ENCODE data around the gene SLC25A39. TPM values are rescaled to one million over a fixed set of nuclear protein-coding genes. Genes with fewer than 3 reads are reported as not detected.
"Not testable (repeated sequence)": the region's sequence is repeated elsewhere in the genome, so short reads cannot be mapped to it uniquely, and the experiment has no call there.

SLC25A39 gene
- total and polyA plus RNA-seq, 4 donors: 59.9 to 128 (median 102) TPM

DNA sequence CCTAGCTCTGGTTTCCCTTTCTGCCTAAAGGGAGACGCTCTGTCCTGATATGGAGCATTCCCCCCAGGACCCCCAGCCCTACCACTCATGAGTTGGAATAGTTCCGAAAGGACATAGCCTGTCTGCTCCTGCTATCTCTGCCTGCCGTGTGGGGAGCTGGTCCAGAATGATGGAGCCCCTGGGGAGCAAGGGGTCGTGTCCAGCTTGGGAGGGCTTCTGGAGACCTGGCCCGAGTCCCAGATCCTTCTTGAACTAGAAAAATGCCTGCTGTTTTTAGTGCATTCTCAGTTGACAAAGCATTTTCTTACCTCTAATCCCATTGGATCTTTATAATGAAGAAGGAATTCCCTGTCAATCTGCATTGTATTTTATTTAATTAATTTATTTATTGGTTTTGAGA lies 11.3 kb upstream of the SLC25A39 start:
- Histone ChIP-seq H3K4me3 (ENCODE audit: low read depth, low read length) (no peak overlapping the region), H3K27ac (ENCODE audit: low read depth, low read length) (no peak overlapping the region), H3K27me3 (ENCODE audit: control insufficient read depth, insufficient read depth, low read length) (no peaks in the 10 kb centered on the region), H3K36me3 (ENCODE audit: control insufficient read depth, insufficient read depth, low read length) (no peaks in the 10 kb centered on the region), H3K9me3 (ENCODE audit: control insufficient read depth, insufficient read depth, low read length) (no peaks in the 10 kb centered on the region), H3K4me1 (ENCODE audit: control insufficient read depth, insufficient read depth, low read length) (peaks cover 4% of the 10 kb centered on the region)
- DNase-seq (ENCODE audit: low read depth in 4 of 6, low spot score in 6 of 6): no peak
- 24% methylated on average over 4 of the region's 5 CpGs for WGBS (ENCODE audit: insufficient coverage)

- DNase-seq (ENCODE audit: low read depth in 4 of 6, low spot score in 6 of 6): no peak
- Histone ChIP-seq H3K9me3 (ENCODE audit: control insufficient read depth, insufficient read depth, low read length) (no peaks in the 10 kb centered on the region), H3K27ac (ENCODE audit: low read depth, low read length) (no peak overlapping the region), H3K4me1 (ENCODE audit: control insufficient read depth, insufficient read depth, low read length) (peaks cover 6% of the 10 kb centered on the region), H3K36me3 (ENCODE audit: control insufficient read depth, insufficient read depth, low read length) (no peaks in the 10 kb centered on the region), H3K27me3 (ENCODE audit: control insufficient read depth, insufficient read depth, low read length) (no peaks in the 10 kb centered on the region), H3K4me3 (ENCODE audit: low read depth, low read length) (no peak overlapping the region)
- WGBS (ENCODE audit: insufficient coverage): 80% methylated on average over 2 of the region's 3 CpGs
Observed at GRCh38 chr17:44335564-44335963, 10.9 kb upstream of the SLC25A39 start.

GRCh38 chr17:44334727-44335126 lies 10.1 kb upstream of the SLC25A39 start:
- DNase-seq (ENCODE audit: low read depth in 4 of 6, low spot score in 6 of 6): no peak
- Histone ChIP-seq H3K9me3 (ENCODE audit: control insufficient read depth, insufficient read depth, low read length) (no peaks in the 10 kb centered on the region), H3K4me1 (ENCODE audit: control insufficient read depth, insufficient read depth, low read length) (peaks cover 6% of the 10 kb centered on the region), H3K27ac (ENCODE audit: low read depth, low read length) (no peak overlapping the region), H3K27me3 (ENCODE audit: control insufficient read depth, insufficient read depth, low read length) (no peaks in the 10 kb centered on the region), H3K4me3 (ENCODE audit: low read depth, low read length) (no peak overlapping the region), H3K36me3 (ENCODE audit: control insufficient read depth, insufficient read depth, low read length) (no peaks in the 10 kb centered on the region)
- 38% methylated on average over 3 of the region's 3 CpGs for WGBS (ENCODE audit: insufficient coverage)

GRCh38 chr17:44334315-44334714 lies 9.7 kb upstream of the SLC25A39 start:
- Histone ChIP-seq H3K27ac (ENCODE audit: low read depth, low read length) (no peak overlapping the region), H3K9me3 (ENCODE audit: control insufficient read depth, insufficient read depth, low read length) (no peaks in the 10 kb centered on the region), H3K4me3 (ENCODE audit: low read depth, low read length) (no peak overlapping the region), H3K4me1 (ENCODE audit: control insufficient read depth, insufficient read depth, low read length) (peaks cover 6% of the 10 kb centered on the region), H3K36me3 (ENCODE audit: control insufficient read depth, insufficient read depth, low read length) (no peaks in the 10 kb centered on the region), H3K27me3 (ENCODE audit: control insufficient read depth, insufficient read depth, low read length) (no peaks in the 10 kb centered on the region)
- no peak for DNase-seq (ENCODE audit: low read depth in 4 of 6, low spot score in 6 of 6)
- WGBS (ENCODE audit: insufficient coverage): 80% methylated on average over 1 of the region's 2 CpGs

GRCh38 chr17:44333371-44333770 lies 8.7 kb upstream of the SLC25A39 start:
- no peaks in the 10 kb centered on the region for H3K9me3 ChIP-seq (ENCODE audit: control insufficient read depth, insufficient read depth, low read length)
- DNase-seq (ENCODE audit: low read depth in 4 of 6, low spot score in 6 of 6): no peak
- H3K36me3 ChIP-seq (ENCODE audit: control insufficient read depth, insufficient read depth, low read length): no peaks in the 10 kb centered on the region
- peaks cover 6% of the 10 kb centered on the region for H3K4me1 ChIP-seq (ENCODE audit: control insufficient read depth, insufficient read depth, low read length)
- no peaks in the 10 kb centered on the region for H3K27me3 ChIP-seq (ENCODE audit: control insufficient read depth, insufficient read depth, low read length)
- H3K27ac ChIP-seq (ENCODE audit: low read depth, low read length): no peak overlapping the region
- 71% methylated on average over 3 of the region's 5 CpGs for WGBS (ENCODE audit: insufficient coverage)
- H3K4me3 ChIP-seq (ENCODE audit: low read depth, low read length): no peak overlapping the region

DNA sequence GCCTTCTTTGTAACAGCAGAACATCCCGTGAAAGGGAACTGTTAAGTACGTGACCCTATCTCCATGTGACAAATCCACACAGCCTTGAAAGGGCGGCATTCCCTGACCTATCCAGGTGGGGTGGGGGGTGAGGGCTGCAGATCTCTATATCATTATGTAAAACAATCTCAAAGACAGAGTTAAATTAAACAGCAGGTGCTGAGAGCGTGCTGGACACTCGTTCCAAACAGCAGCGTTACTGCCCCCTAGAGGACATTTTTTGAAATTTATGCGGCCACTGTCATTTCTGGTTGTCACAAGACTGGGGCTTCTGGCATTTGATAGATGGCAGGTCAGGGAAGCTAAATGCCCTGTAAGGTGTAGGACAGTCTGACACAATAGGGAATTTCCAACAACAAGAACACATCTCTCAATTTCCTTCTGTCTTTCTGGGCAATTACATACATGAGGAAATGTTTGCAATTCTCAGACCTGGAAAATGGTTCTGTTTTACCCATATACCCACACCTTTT lies 6.7 kb upstream of the SLC25A39 start:
- Histone ChIP-seq H3K27me3 (ENCODE audit: control insufficient read depth, insufficient read depth, low read length) (no peaks in the 10 kb centered on the region), H3K4me1 (ENCODE audit: control insufficient read depth, insufficient read depth, low read length) (peaks cover 15% of the 10 kb centered on the region), H3K9me3 (ENCODE audit: control insufficient read depth, insufficient read depth, low read length) (no peaks in the 10 kb centered on the region), H3K36me3 (ENCODE audit: control insufficient read depth, insufficient read depth, low read length) (no peaks in the 10 kb centered on the region), H3K27ac (ENCODE audit: low read depth, low read length) (no peak overlapping the region), H3K4me3 (ENCODE audit: low read depth, low read length) (no peak overlapping the region)
- WGBS (ENCODE audit: insufficient coverage): 0% methylated on average over 4 of the region's 7 CpGs
- DNase-seq (ENCODE audit: low read depth in 4 of 6, low spot score in 6 of 6): peak in 3 of 6 donors; percentile 68 to 92 (median 91)

- not testable (repeated sequence) for DNase-seq (ENCODE audit: low read depth in 4 of 6, low spot score in 6 of 6); H3K9me3 ChIP-seq (ENCODE audit: control insufficient read depth, insufficient read depth, low read length); H3K27ac ChIP-seq (ENCODE audit: low read depth, low read length); H3K36me3 ChIP-seq (ENCODE audit: control insufficient read depth, insufficient read depth, low read length); H3K4me3 ChIP-seq (ENCODE audit: low read depth, low read length); H3K27me3 ChIP-seq (ENCODE audit: control insufficient read depth, insufficient read depth, low read length)
- no CpG with 5 or more reads among the region's 5 CpGs for WGBS (ENCODE audit: insufficient coverage)
- H3K4me1 ChIP-seq (ENCODE audit: control insufficient read depth, insufficient read depth, low read length): peaks cover 25% of the 10 kb centered on the region
Observed at GRCh38 chr17:44330263-44330662, 5.6 kb upstream of the SLC25A39 start.

DNA sequence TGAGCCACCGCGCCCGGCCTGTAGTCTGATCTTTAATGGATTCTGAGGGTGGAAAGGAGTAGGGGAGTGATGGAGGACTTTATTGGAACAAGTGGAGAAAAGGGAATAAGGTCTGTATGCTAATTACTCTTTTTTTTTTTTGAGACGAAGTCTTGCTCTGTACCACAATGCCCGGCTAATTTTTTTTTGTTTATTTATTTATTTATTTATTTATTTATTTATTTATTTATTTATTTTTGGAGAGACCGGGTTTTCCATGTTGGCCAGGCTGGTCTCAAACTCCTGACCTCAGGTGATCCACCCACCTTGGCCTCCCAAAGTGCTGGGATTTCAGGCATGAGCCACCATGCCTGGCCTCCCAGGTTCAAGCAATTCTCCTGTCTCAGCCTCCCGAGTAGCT lies 4.9 kb upstream of the SLC25A39 start:
- H3K27ac ChIP-seq (ENCODE audit: low read depth, low read length); DNase-seq (ENCODE audit: low read depth in 4 of 6, low spot score in 6 of 6); H3K36me3 ChIP-seq (ENCODE audit: control insufficient read depth, insufficient read depth, low read length); H3K4me3 ChIP-seq (ENCODE audit: low read depth, low read length); H3K27me3 ChIP-seq (ENCODE audit: control insufficient read depth, insufficient read depth, low read length); H3K9me3 ChIP-seq (ENCODE audit: control insufficient read depth, insufficient read depth, low read length): not testable (repeated sequence)
- 80% methylated on average over 1 of the region's 7 CpGs for WGBS (ENCODE audit: insufficient coverage)
- peaks cover 30% of the 10 kb centered on the region for H3K4me1 ChIP-seq (ENCODE audit: control insufficient read depth, insufficient read depth, low read length)

DNA sequence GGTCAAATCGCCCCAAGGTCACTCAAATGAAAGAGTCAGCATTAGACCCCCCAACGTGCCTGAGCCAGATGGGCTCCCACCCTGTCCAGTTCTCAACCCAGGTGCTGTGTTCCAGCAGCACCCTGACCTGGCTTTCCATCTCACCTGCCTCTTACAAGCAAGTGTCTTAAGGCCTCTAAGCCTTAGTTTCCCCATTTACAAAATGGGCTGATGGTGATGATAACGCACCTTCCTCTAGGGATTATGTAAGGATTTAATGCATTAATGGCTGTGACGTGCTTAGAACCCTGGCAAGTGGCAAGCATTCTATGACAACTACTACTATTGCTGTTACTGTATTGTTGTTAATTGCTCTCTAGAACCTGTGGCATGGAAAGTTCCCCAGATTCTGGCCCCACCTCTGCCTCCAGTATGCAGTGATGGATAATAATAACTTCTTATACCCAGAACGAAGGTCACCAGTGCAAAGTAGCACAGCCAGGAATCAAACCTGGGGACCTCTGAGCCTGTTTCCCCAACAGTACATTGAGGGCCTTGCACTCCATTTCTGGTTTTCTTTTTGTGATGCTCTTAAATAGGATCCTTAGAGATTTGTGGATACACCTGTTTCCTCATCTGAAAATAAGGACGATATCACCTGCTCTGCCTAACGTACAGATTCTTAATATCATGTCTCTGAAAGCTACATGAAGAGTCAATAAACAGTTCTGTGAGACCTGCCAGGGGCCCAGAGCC lies 3.3 kb upstream of the SLC25A39 start:
- Histone ChIP-seq H3K27me3 (ENCODE audit: control insufficient read depth, insufficient read depth, low read length) (peaks cover 2% of the 10 kb centered on the region), H3K27ac (ENCODE audit: low read depth, low read length) (no peak overlapping the region), H3K4me3 (ENCODE audit: low read depth, low read length) (no peak overlapping the region), H3K9me3 (ENCODE audit: control insufficient read depth, insufficient read depth, low read length) (no peaks in the 10 kb centered on the region), H3K4me1 (ENCODE audit: control insufficient read depth, insufficient read depth, low read length) (peaks cover 45% of the 10 kb centered on the region), H3K36me3 (ENCODE audit: control insufficient read depth, insufficient read depth, low read length) (no peaks in the 10 kb centered on the region)
- DNase-seq (ENCODE audit: low read depth in 4 of 6, low spot score in 6 of 6): no peak
- WGBS (ENCODE audit: insufficient coverage): 69% methylated on average over 4 of the region's 7 CpGs

DNA sequence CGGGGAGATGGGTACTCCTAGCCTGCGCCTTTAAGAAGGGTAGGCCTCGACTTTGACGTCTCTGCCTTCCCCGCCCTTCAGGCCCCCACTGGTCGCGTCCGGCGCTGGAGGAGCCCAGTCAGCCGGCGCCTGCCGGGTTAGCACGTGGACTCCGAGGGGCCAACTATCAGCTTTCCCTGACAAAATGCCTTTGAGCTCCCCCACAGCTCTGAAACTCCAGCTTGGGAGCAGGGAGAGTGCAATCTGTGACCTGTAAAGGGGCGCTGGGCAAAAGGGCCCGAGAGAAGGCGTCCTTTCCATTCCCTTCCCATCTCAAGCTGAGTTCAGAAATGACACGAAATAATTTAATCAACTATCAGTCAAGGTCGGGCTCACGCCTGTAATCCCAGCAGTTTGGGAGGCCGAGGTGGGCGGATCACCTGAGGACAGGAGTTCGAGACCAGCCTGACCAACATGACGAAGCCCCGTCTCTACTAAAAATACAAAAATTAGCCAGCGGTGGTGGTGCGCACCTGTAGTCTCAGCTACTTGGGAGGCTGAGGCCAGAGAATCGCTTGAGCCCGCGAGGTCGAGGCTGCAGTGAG lies 2.3 kb upstream of the SLC25A39 start:
- Histone ChIP-seq H3K4me1 (ENCODE audit: control insufficient read depth, insufficient read depth, low read length) (peaks cover 45% of the 10 kb centered on the region), H3K4me3 (ENCODE audit: low read depth, low read length) (no peak overlapping the region), H3K27me3 (ENCODE audit: control insufficient read depth, insufficient read depth, low read length) (peaks cover 2% of the 10 kb centered on the region), H3K27ac (ENCODE audit: low read depth, low read length) (peak overlapping the region; percentile 57), H3K9me3 (ENCODE audit: control insufficient read depth, insufficient read depth, low read length) (no peaks in the 10 kb centered on the region), H3K36me3 (ENCODE audit: control insufficient read depth, insufficient read depth, low read length) (peaks cover 7% of the 10 kb centered on the region)
- DNase-seq (ENCODE audit: low read depth in 4 of 6, low spot score in 6 of 6): peak; percentile 86 to 99 (median 94)
- WGBS (ENCODE audit: insufficient coverage): 12% methylated on average over 23 of the region's 31 CpGs
